GM20000 (cell line): ENCODE data around the gene ABCB11.
"Not testable (repeated sequence)": the region's sequence is repeated elsewhere in the genome, so short reads cannot be mapped to it uniquely, and the experiment has no call there.

Experiments
- DNase-seq: peaks from one replicate; pipeline ENCODE4 v3.0.0; 2012; ENCODE audit warnings: low spot score
- TF ChIP-seq, protein P1 (sequence below): IDR thresholded peaks from 2 replicates; pipeline ENCODE4 v1.5.1; 2012; ENCODE audit warnings: mild to moderate bottlenecking, control low read depth; ENCODE audit errors: extremely low read depth, missing control alignments

Gene ABCB11

GRCh38 chr2:169071455-169071854 lies 40.3 kb upstream of the ABCB11 start:
- DNase-seq, result no peak
- TF ChIP-seq, protein P1, sequence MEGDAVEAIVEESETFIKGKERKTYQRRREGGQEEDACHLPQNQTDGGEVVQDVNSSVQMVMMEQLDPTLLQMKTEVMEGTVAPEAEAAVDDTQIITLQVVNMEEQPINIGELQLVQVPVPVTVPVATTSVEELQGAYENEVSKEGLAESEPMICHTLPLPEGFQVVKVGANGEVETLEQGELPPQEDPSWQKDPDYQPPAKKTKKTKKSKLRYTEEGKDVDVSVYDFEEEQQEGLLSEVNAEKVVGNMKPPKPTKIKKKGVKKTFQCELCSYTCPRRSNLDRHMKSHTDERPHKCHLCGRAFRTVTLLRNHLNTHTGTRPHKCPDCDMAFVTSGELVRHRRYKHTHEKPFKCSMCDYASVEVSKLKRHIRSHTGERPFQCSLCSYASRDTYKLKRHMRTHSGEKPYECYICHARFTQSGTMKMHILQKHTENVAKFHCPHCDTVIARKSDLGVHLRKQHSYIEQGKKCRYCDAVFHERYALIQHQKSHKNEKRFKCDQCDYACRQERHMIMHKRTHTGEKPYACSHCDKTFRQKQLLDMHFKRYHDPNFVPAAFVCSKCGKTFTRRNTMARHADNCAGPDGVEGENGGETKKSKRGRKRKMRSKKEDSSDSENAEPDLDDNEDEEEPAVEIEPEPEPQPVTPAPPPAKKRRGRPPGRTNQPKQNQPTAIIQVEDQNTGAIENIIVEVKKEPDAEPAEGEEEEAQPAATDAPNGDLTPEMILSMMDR, result no peak

DNA sequence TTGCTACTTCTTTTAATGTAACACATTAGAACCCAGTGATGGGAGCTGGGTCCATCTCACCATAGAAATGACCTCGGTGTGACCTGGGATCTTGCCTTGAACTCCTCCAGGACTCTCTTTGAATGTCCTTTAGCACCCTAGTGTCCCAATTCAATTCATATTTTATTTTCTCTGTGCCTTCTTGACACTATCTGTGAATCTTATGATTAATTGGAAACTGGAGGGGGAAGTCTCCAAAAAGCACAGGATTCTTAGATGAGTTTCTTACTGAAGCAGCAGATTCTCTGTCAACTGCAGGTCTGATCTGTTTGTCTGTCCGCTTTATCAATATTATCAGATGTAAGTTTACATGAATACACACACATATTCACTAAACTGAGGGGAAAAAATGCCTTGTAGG lies 38.7 kb upstream of the ABCB11 start:
- TF ChIP-seq, protein P1, result no peak
- DNase-seq, result no peak

DNA sequence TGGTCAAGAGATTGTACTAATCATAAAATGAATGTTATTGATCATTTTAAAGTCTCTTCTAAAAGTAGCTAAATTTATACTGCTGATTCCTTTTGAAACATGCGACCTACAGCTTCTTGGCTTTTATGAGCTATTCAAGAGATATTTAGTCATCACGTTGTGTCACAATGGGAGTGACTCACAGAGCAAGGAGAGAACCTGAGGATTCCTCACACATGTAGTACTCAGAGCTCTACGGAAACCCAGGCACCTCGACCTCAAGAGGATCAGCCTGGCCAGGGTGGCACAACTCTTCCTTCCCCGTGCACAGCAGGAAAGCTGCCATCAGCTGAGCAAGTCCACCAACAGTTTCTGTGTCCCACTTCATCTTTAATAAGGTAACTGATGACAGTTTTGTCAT lies 38.2 kb upstream of the ABCB11 start, which contains the start of gene DHRS9:
TSS of gene DHRS9 (plus strand) at position 223 of the 400 bp plus-strand sequence. CDS start 12,019 bp downstream, outside the sequence.
- TF ChIP-seq, protein P1, result no peak
- no peak for DNase-seq

- TF ChIP-seq, protein P1, result no peak
- no peak for DNase-seq
Measured at GRCh38 chr2:169066897-169067296, 35.8 kb upstream of the ABCB11 start.

DNA sequence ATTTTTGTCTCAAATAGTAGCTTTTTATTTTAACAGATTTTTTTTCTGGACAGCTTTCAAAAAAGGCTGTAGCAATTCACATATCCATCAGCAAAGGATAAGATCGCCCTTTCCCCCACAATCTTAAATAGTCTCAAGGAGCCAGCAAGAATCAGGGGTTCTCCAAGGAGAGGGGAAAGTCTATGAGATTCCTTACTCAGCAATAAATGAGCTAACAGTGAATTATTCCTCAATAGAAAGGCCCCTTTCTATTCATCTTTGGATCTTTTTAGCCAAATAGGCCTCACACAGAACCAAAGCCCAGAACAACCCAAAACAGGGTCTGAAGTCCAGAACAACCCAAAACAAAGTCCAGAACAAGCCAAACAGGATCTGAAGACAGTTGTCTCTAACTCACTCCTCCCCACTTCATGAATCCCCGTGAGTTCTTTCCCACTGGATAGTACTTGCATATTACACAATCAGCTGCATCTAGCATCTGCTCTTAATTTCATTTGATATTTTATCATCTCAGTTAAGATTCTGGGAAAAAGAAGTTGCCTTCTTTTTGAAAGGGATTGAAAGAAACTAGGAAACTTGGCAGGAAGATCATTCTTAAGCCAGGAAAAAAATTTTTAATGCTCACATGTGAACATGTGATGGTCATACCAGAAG lies 34.9 kb upstream of the ABCB11 start:
- TF ChIP-seq, protein P1, result no peak
- DNase-seq, result no peak

DNA sequence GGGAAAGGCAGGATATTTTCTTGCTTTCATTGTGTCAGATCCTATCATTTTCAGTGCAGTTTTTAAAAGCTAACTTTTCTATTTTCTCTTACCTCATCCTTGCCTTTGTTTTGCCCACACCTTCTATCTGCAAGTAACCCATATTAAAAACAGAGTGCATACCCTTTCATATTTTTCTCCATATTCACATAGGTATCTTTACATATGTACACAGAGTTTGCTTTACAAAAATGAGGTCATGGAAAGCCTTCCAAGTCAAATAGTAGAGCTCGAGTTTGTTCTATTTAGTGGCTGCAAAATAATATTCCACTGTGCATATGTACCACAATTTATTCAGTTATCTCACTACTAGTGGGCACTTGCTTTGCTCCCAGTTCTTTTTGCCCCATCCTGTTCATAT lies 34.3 kb upstream of the ABCB11 start:
- TF ChIP-seq, protein P1, result no peak
- DNase-seq, result no peak

GRCh38 chr2:169064199-169064598 lies 33.1 kb upstream of the ABCB11 start:
- DNase-seq, result not testable (repeated sequence)

- not testable (repeated sequence) for DNase-seq
Measured at GRCh38 chr2:169054575-169054974, 23.5 kb upstream of the ABCB11 start.
